Measurements from ENCODE around the gene SP140.

GRCh38 chr2:230244211-230244610 lies 18.7 kb downstream of the SP140 start:
- no peak for TF ChIP-seq INSM2 (tag by site-specific recombination; IDR thresholded peaks at IDR 0.05)
- no peak for TF ChIP-seq ZNF350 (tag by site-specific recombination; IDR thresholded peaks at IDR 0.05)
- TF ChIP-seq ZNF530 (tag by site-specific recombination; IDR thresholded peaks at IDR 0.05; ENCODE audit: low read depth): no peak
- no peak for TF ChIP-seq OVOL3 (tag by site-specific recombination; IDR thresholded peaks at IDR 0.05)
- TF ChIP-seq CTCF (tag by site-specific recombination; IDR thresholded peaks at IDR 0.05): no peak
- TF ChIP-seq ZNF24 (tag by site-specific recombination; IDR thresholded peaks at IDR 0.05): no peak
- no peak for TF ChIP-seq SETDB1 (IDR thresholded peaks at IDR 0.05; ENCODE audit: insufficient read length, low read length)
- TF ChIP-seq ZNF785 (tag by site-specific recombination; IDR thresholded peaks at IDR 0.05): no peak
- TF ChIP-seq ZBTB17 (tag by site-specific recombination; IDR thresholded peaks at IDR 0.05): no peak
- no peak for TF ChIP-seq YY1 (tag by site-specific recombination; IDR thresholded peaks at IDR 0.05)
- TF ChIP-seq ZNF354C (tag by site-specific recombination; IDR thresholded peaks at IDR 0.05; ENCODE audit: borderline replicate concordance, low read depth): no peak
- no peak for TF ChIP-seq SP2 (tag by site-specific recombination; IDR thresholded peaks at IDR 0.05)
